Measurements from ENCODE around the gene SFMBT2. TPM values are rescaled to one million over a fixed set of nuclear protein-coding genes. Genes with fewer than 3 reads are reported as not detected.

Gene SFMBT2
- total and polyA plus RNA-seq, 12 donors = 3.7 to 17.9 (median 12.7) TPM

- Histone ChIP-seq H3K9me3 (replicated peaks in 1 of 3) (no peaks in the 10 kb centered on the region), H3K27me3 (peaks cover 8% of the 10 kb centered on the region), H3K4me1 (replicated peaks in 1 of 2) (peaks cover 9 to 27% of the 10 kb centered on the region in 2 donors), H3K36me3 (replicated peaks in 1 of 2) (no peaks in the 10 kb centered on the region), H3K4me3 (peak overlapping the region in 1 of 4 donors; percentile 86), H3K27ac (peak overlapping the region in 3 of 5 donors; percentile 51 to 84 (median 63))
- intact Hi-C loops (cut with DNase I) = loop anchor here (5.0 to 10.0 kb wide), 4 partner anchors 156 to 628 kb away; no protein-coding TSS in a partner anchor
- 5 to 11% (median 6%) methylated on average over 8 to 32 of the region's 32 CpGs; no CpG with 5 or more reads in 1 of the 4 donors for WGBS, 4 donors
- peak in 1 of 7 donors; percentile 25 for DNase-seq
- TF ChIP-seq CTCF (IDR thresholded peaks at IDR 0.05) = no peak
- no peak for TF ChIP-seq POLR2A (IDR thresholded peaks at IDR 0.05)
Observed at GRCh38 chr10:7412928-7413282, 2.1 kb upstream of the SFMBT2 start.

GRCh38 chr10:7412237-7412927 lies 1.5 kb upstream of the SFMBT2 start:
- no peaks in the 10 kb centered on the region for H3K9me3 ChIP-seq (replicated peaks in 1 of 3)
- no peaks in the 10 kb centered on the region for H3K36me3 ChIP-seq (replicated peaks in 1 of 2)
- H3K27me3 ChIP-seq = peaks cover 8% of the 10 kb centered on the region
- peaks cover 9 to 30% of the 10 kb centered on the region in 2 donors for H3K4me1 ChIP-seq (replicated peaks in 1 of 2)
- 4 to 12% (median 7%) methylated on average over 19 to 51 of the region's 51 CpGs for WGBS, 4 donors
- peak overlapping the region in 1 of 4 donors; percentile 86 for H3K4me3 ChIP-seq
- TF ChIP-seq CTCF (IDR thresholded peaks at IDR 0.05) (no peak), POLR2A (IDR thresholded peaks at IDR 0.05) (no peak)
- H3K27ac ChIP-seq = peak overlapping the region in 3 of 5 donors; percentile 51 to 84 (median 63)
- intact Hi-C loops (cut with DNase I) = loop anchor here (5.0 to 10.0 kb wide), 4 partner anchors 155 to 628 kb away; no protein-coding TSS in a partner anchor
- DNase-seq = peak; percentile 34 to 77 (median 56)

- H3K36me3 ChIP-seq (replicated peaks in 1 of 2) = no peaks in the 10 kb centered on the region
- H3K27ac ChIP-seq = peak overlapping the region in 3 of 5 donors; percentile 63 to 85 (median 84)
- H3K4me1 ChIP-seq (replicated peaks in 1 of 2) = peaks cover 9 to 30% of the 10 kb centered on the region in 2 donors
- 15 to 33% (median 16%) methylated on average over 3 to 38 of the region's 38 CpGs for WGBS, 4 donors
- peak in 2 of 7 donors; percentile 25 to 34 for DNase-seq
- peak overlapping the region in 2 of 4 donors; percentile 57 to 86 for H3K4me3 ChIP-seq
- TF ChIP-seq POLR2A (IDR thresholded peaks at IDR 0.05) (no peak), CTCF (IDR thresholded peaks at IDR 0.05) (no peak)
- peaks cover 8% of the 10 kb centered on the region for H3K27me3 ChIP-seq
- intact Hi-C loops (cut with DNase I) = loop anchor here (5.0 to 10.0 kb wide), 4 partner anchors 154 to 627 kb away; no protein-coding TSS in a partner anchor
- no peaks in the 10 kb centered on the region for H3K9me3 ChIP-seq (replicated peaks in 1 of 3)
Observed at GRCh38 chr10:7411671-7412128, 866 bp upstream of the SFMBT2 start.

- Histone ChIP-seq H3K27me3 (peaks cover 8% of the 10 kb centered on the region), H3K4me3 (peak overlapping the region; percentile 11 to 86 (median 47)), H3K4me1 (replicated peaks in 1 of 2) (peaks cover 9 to 30% of the 10 kb centered on the region in 2 donors), H3K36me3 (replicated peaks in 1 of 2) (no peaks in the 10 kb centered on the region), H3K27ac (peak overlapping the region in 4 of 5 donors; percentile 63 to 85 (median 84)), H3K9me3 (replicated peaks in 1 of 3) (no peaks in the 10 kb centered on the region)
- no peak for TF ChIP-seq CTCF (IDR thresholded peaks at IDR 0.05)
- TF ChIP-seq POLR2A (IDR thresholded peaks at IDR 0.05) = no peak
- WGBS, 4 donors = 0% methylated on average over 33 to 43 of the region's 43 CpGs
- intact Hi-C loops (cut with DNase I) = loop anchor here (5.0 to 10.0 kb wide), 4 partner anchors 153 to 626 kb away; no protein-coding TSS in a partner anchor
- peak in 6 of 7 donors; percentile 24 to 41 (median 32) for DNase-seq
Observed at GRCh38 chr10:7410301-7410861, 453 bp downstream of the SFMBT2 start.
